Measurements from ENCODE around the gene RERE. TPM values are rescaled to one million over a fixed set of nuclear protein-coding genes. Genes with fewer than 3 reads are reported as not detected.
"Not testable (repeated sequence)": the region's sequence is repeated elsewhere in the genome, so short reads cannot be mapped to it uniquely, and the experiment has no call there.

RERE gene
- total RNA-seq, 1 experiment from 2014 or later = 7.2 TPM

DNA sequence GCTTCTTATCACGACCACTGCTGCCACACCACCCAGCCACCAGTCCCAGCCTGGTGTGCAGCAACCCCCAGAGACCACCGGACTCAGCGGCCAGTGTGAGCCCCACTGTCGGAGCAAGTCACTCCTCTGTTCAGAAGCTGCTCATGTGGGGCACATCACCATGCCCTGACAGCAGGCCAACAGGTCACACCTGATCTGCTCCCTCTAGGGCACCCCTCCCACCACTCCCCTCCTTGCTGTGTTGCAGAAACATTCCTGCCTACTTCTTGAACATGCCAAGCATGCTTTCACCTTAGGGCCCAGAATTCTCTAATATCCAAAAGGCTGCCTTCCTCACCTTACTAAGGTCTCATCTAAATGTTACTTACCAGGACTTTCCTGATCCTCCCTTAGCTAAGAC lies 353.1 kb downstream of the RERE start:
- no peak for DNase-seq
- Histone ChIP-seq H3K36me3 (peaks cover 2% of the 10 kb centered on the region; the same call in 1 of the 2 replicates), H3K4me3 (no peak overlapping the region), H3K27me3 (no peaks in the 10 kb centered on the region), H3K9me3 (no peaks in the 10 kb centered on the region)

GRCh38 chr1:8463144-8463927 lies 354.1 kb downstream of the RERE start:
- Histone ChIP-seq H3K27me3 (no peaks in the 10 kb centered on the region), H3K36me3 (peaks cover 2% of the 10 kb centered on the region; the same call in 1 of the 2 replicates), H3K9me3 (no peaks in the 10 kb centered on the region), H3K4me3 (no peak overlapping the region)
- no peak for DNase-seq

DNA sequence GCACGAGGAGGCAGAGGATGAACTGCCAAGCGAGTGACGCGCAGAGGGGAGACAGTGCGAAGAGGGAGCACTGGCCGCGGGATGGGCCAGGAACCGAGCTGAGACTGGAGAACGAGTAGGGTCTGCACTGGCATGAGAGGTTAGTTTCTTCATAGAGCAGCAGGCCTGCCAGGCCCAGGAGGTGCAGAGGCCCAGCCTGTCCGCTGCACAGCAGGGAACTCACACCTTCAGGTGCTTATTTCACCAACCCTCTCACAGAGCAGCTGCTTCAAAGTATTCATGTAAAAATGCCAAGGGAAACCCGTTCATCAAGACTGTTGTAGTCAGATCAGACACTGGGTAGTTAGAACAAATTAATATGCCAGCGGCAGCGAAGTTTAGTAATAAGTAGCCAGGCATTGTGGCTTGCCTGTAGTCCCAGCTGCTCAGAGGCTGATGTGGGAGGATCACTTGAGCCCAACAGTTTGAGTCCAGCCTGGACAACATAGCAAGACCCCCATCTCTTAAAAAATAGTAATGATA lies 355.0 kb downstream of the RERE start:
- H3K4me3 ChIP-seq = no peak overlapping the region
- H3K9me3 ChIP-seq = no peaks in the 10 kb centered on the region
- H3K27me3 ChIP-seq = no peaks in the 10 kb centered on the region
- DNase-seq = no peak
- H3K36me3 ChIP-seq = peaks cover 2% of the 10 kb centered on the region; the same call in 1 of the 2 replicates

GRCh38 chr1:8461351-8462110 lies 355.9 kb downstream of the RERE start:
- Histone ChIP-seq H3K9me3 (no peaks in the 10 kb centered on the region), H3K4me3 (no peak overlapping the region), H3K36me3 (peaks cover 2% of the 10 kb centered on the region; the same call in 1 of the 2 replicates), H3K27me3 (no peaks in the 10 kb centered on the region)
- DNase-seq = no peak

DNA sequence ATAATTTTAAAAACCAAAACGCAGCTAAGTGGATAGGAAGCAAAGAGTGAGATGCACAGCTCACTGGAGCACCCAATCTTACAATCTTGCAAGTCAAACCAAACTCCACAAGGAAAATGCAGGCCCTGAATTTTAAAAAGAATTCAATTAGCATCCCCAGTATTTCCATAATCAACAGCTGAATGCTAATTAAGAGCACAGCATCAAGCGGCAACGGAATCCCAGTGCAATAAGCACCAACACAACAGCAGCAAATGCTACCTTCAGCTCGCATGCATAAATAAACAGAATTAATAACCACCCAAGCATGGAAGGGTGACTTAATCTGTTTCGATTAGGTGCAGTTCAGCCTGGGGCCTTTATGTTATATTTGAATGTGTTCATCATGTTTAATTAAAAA lies 356.7 kb downstream of the RERE start:
- no peaks in the 10 kb centered on the region for H3K9me3 ChIP-seq
- DNase-seq = no peak
- H3K36me3 ChIP-seq = peaks cover 2% of the 10 kb centered on the region; the same call in 1 of the 2 replicates
- H3K27me3 ChIP-seq = no peaks in the 10 kb centered on the region
- H3K4me3 ChIP-seq = no peak overlapping the region

DNA sequence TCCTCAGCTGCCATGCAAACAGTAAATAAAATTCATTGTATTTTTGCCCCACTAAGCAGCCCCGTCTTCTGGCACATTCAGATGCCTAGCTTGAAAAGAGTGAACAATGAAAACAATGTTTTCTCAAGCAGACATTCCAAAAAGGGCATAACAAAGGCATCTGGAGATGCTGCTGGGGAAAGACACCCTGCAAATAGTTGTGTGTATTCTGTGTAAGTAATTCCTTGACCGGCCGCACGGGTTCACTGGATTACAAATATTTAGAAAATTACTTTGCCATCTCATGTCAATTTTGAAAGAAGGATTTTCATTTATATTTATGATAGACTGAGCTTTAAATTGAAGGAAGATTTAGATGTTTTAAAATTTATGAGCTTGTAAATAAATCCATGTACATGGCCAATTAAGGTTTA lies 357.3 kb downstream of the RERE start:
- DNase-seq = no peak
- Histone ChIP-seq H3K4me3 (no peak overlapping the region), H3K9me3 (no peaks in the 10 kb centered on the region), H3K27me3 (no peaks in the 10 kb centered on the region), H3K36me3 (no peaks in the 10 kb centered on the region; the same call in 1 of the 2 replicates)

GRCh38 chr1:8458607-8459006 lies 358.8 kb downstream of the RERE start:
- Histone ChIP-seq H3K4me3 (no peak overlapping the region), H3K27me3 (no peaks in the 10 kb centered on the region), H3K36me3 (no peaks in the 10 kb centered on the region), H3K9me3 (no peaks in the 10 kb centered on the region)
- no peak for DNase-seq

DNA sequence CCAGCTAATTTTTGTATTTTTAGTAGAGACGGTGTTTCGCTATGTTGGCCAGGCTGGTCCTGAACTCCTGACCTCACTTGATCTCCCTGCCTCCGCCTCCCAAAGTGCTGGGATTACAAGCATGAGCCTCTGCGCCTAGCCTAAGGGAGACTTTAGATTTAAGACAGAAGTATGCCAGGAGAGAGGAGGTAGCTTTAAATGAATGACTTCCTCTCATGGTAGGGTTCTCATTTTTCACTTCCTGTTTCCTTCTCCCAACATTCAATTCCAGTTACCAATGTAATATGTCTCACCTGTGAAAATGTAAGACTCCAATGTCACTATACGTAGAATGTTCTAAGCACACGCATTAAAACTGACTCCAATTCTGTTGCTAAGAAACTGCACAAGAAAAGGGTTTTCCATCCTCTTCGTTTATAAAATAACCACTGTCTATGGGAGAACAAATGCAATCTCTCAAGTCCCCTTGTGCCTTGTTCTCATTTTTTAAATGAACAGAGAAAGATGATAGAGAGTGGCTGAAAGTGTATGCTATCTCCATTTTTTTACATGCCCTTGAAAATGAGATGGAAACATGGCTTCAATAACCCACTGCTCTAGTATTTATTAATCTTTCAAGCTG lies 359.6 kb downstream of the RERE start:
- no peak overlapping the region for H3K4me3 ChIP-seq
- H3K36me3 ChIP-seq = no peaks in the 10 kb centered on the region
- no peak for DNase-seq
- no peaks in the 10 kb centered on the region for H3K27me3 ChIP-seq
- H3K9me3 ChIP-seq = no peaks in the 10 kb centered on the region

DNA sequence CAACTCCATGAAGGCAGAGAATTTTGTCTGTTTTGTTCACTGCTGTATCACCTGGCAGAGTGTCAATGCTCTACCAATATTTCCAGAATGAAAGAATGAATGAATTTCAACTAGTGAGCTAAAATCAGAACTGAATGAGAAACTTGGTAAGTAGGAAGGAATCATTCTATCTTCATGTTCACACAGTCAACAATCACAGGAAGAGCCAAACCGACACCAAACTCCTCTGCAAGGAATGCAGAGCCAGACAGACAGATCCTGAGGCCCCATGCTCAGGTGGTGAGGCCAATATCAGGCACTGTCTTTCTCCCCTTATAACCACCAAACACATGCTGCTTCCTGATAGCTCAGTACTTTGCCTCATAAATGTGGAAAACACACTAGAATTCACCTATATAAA lies 360.4 kb downstream of the RERE start:
- Histone ChIP-seq H3K36me3 (no peaks in the 10 kb centered on the region), H3K27me3 (no peaks in the 10 kb centered on the region)

GRCh38 chr1:8456308-8456912 lies 361.0 kb downstream of the RERE start:
- no peaks in the 10 kb centered on the region for H3K36me3 ChIP-seq

More for the DNA sequence above, 360.4 kb downstream of the RERE start:
- no peaks in the 10 kb centered on the region for H3K9me3 ChIP-seq
- no peak for DNase-seq
- H3K4me3 ChIP-seq = no peak overlapping the region

GRCh38 chr1:8455700-8456307 lies 361.6 kb downstream of the RERE start:
- Histone ChIP-seq H3K27me3 (no peaks in the 10 kb centered on the region), H3K4me3 (no peak overlapping the region), H3K9me3 (no peaks in the 10 kb centered on the region), H3K36me3 (no peaks in the 10 kb centered on the region)
- no peak for DNase-seq

More at GRCh38 chr1:8456308-8456912, 361.0 kb downstream of the RERE start:
- Histone ChIP-seq H3K9me3 (no peaks in the 10 kb centered on the region), H3K27me3 (no peaks in the 10 kb centered on the region), H3K4me3 (no peak overlapping the region)
- DNase-seq = no peak

DNA sequence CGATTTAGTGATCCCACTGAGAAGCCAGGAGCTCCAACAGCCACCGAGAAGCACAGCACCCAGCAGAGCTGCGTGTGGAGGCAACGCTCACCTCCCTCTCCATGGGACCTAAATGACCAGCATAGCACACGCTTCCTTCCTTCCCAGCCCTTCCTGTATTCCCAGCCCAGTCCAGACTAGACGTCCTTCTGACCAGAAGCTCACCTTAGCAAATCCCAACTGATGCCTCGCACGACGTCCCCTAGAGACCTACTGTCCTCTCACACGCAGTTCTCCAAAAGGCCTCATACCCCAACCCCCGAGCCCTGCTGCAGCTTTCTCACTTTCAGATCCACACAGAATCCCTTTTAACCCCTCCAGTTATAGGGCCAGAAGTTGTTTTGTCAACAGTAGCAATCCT lies 367.1 kb downstream of the RERE start:
- Histone ChIP-seq H3K9me3 (no peaks in the 10 kb centered on the region), H3K4me3 (no peak overlapping the region), H3K27me3 (no peaks in the 10 kb centered on the region), H3K36me3 (no peaks in the 10 kb centered on the region)
- no peak for DNase-seq

DNA sequence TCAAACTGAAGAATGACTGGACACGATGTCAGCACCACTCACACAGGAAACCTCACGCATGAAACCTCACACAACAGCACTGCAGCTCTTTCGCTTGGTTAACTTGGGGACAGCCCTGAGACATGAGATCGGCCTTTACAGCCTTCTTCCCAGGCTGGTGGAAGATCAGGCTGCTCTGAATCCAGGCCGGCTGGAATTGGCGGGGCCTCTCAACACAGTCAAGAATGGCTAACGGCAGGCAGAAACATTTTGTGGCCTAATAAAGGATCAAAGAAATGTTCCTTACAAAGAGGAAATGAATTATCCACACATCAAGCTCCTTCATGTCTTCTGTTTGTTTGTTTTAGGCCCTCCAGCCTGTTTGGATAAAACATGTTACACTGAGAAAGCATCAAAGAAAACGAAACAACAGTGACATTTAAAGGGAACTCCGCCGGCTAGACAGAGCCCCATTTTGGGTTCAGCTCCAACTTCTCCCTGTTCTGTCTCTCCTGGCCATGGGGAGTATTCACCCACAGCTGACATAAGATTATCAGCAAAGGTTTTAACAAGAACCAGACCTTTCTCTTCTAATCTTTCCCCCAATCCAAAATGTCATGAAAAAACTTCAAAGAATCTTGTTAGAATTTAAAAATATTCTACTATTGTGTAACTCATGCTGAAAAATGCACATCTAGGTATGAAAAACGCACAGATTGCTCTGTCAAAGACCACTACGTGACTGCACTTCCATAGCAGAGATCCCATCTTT lies 368.4 kb downstream of the RERE start:
- DNase-seq = no peak
- Histone ChIP-seq H3K36me3 (no peaks in the 10 kb centered on the region), H3K27me3 (no peaks in the 10 kb centered on the region), H3K4me3 (no peak overlapping the region), H3K9me3 (no peaks in the 10 kb centered on the region)

DNA sequence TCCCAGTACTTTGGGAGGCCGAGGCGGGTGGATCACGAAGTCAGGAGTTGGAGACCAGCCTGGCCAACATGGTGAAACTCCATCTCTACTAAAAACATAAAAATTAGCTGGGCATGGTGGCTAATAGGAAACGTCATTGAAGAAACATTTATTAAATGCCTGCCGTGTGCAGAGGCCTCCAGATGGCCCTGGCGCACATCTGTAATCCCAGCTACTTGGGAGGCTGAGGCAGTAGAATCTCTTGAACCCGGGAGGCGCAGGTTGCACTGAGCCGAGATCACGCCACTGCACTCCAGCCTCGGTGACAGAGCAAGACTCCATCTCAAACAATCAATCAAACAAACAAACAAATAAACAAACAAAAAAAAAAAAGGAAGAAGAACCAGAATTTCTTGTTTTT lies 368.9 kb downstream of the RERE start:
- H3K9me3 ChIP-seq, H3K27me3 ChIP-seq, H3K4me3 ChIP-seq, H3K36me3 ChIP-seq, DNase-seq: not testable (repeated sequence)

GRCh38 chr1:8447616-8448150 lies 369.8 kb downstream of the RERE start:
- Histone ChIP-seq H3K4me3 (no peak overlapping the region), H3K36me3 (no peaks in the 10 kb centered on the region), H3K27me3 (no peaks in the 10 kb centered on the region), H3K9me3 (no peaks in the 10 kb centered on the region; the same call in 1 of the 2 replicates)
- no peak for DNase-seq

Measured in MG63 (cell line).